Neural cell (in vitro differentiated cells): Measurements from ENCODE around the gene NPEPPS. TPM values are rescaled to one million over a fixed set of nuclear protein-coding genes. Genes with fewer than 3 reads are reported as not detected.

Experiments
- H2AFZ ChIP-seq: fragments of 200-600, 300-800 bp; sonication (generic), shearing (Covaris generic); 2 replicates; pipeline ENCODE4 v1.6.0; 2014; ENCODE audit warnings: low read depth, mild to moderate bottlenecking, antibody characterized with exemption, low read length, moderate library complexity
- H3F3A ChIP-seq: fragments of 200-600 bp; shearing (Covaris generic); 2 replicates; pipeline ENCODE4 v1.6.1; 2016; ENCODE audit warnings: mild to moderate bottlenecking, moderate library complexity, mixed read lengths, antibody characterized with exemption, low read length; ENCODE audit not compliant: insufficient read depth, poor library complexity, severe bottlenecking
- H3K27ac ChIP-seq: fragments of 200-600, 300-800 bp; sonication (generic), shearing (Covaris generic); 2 replicates; pipeline ENCODE4 v1.5.1; 2014; ENCODE audit warnings: mild to moderate bottlenecking, low read length, moderate library complexity
- H3K27me3 ChIP-seq: fragments of 300-800, 200-600 bp; sonication (generic), shearing (Covaris generic); 2 replicates; pipeline ENCODE4 v1.6.0; 2014; ENCODE audit warnings: mild to moderate bottlenecking, low read depth, low read length, moderate library complexity; ENCODE audit not compliant: insufficient read depth
- H3K36me3 ChIP-seq: fragments of 300-800, 200-600 bp; sonication (generic), shearing (Covaris generic); 2 replicates; pipeline ENCODE4 v1.5.1; 2014; ENCODE audit warnings: mild to moderate bottlenecking, antibody characterized with exemption, low read length, moderate library complexity; ENCODE audit not compliant: insufficient read depth
- H3K4me2 ChIP-seq: fragments of 300-800, 200-600 bp; sonication (generic), shearing (Covaris generic); 2 replicates; pipeline ENCODE4 v1.6.0; 2014; ENCODE audit warnings: mild to moderate bottlenecking, low read length
- H3K4me3 ChIP-seq: fragments of 300-800, 200-600 bp; sonication (generic), shearing (Covaris generic); 2 replicates; pipeline ENCODE4 v1.5.1; 2014; ENCODE audit warnings: mild to moderate bottlenecking, low read length, moderate library complexity
- H3K79me2 ChIP-seq: fragments of 200-600 bp; shearing (Covaris generic); replicated peaks from 2 replicates; pipeline ENCODE4 v1.6.0; 2014; ENCODE audit warnings: mild to moderate bottlenecking, low read length, moderate library complexity; ENCODE audit not compliant: insufficient read depth
- H3K9ac ChIP-seq: fragments of 300-800, 200-600 bp; sonication (generic), shearing (Covaris generic); 2 replicates; pipeline ENCODE4 v1.6.1; 2016; ENCODE audit warnings: mild to moderate bottlenecking, low read length, mixed read lengths
- H3K9me2 ChIP-seq: fragments of 200-600 bp; shearing (Covaris generic); 2 replicates; pipeline ENCODE4 v1.6.1; 2016; ENCODE audit warnings: mild to moderate bottlenecking, low read length, mixed read lengths; ENCODE audit not compliant: insufficient read depth
- H3K9me3 ChIP-seq: fragments of 200-600, 300-800 bp; sonication (generic), shearing (Covaris generic); 2 replicates; pipeline ENCODE4 v1.6.1; 2016; ENCODE audit warnings: mild to moderate bottlenecking, mixed run types, low read length, moderate library complexity, mixed read lengths
- H4K20me1 ChIP-seq: fragments of 200-600 bp; shearing (Covaris generic); 2 replicates; pipeline ENCODE4 v1.6.1; 2016; ENCODE audit warnings: mild to moderate bottlenecking, mixed run types; ENCODE audit not compliant: insufficient read depth
- EP300 ChIP-seq: fragments of 450-650 bp; conservative IDR thresholded peaks from 2 replicates; pipeline ENCODE4 v1.6.1; 2014; ENCODE audit warnings: antibody characterized with exemption, mild to moderate bottlenecking, moderate library complexity; ENCODE audit not compliant: poor library complexity, severe bottlenecking
- EZH2 ChIP-seq: fragments of 200-600, 300-800 bp; shearing (Covaris generic), sonication (generic); IDR thresholded peaks from 2 replicates; pipeline ENCODE4 v1.6.1; 2014; ENCODE audit warnings: antibody characterized with exemption, low read length, borderline replicate concordance, mild to moderate bottlenecking; ENCODE audit not compliant: insufficient read depth, poor library complexity, severe bottlenecking
- MXI1 ChIP-seq: fragments of 450-650 bp; conservative IDR thresholded peaks from 2 replicates; pipeline ENCODE4 v1.6.1; 2014; ENCODE audit warnings: antibody characterized with exemption, mild to moderate bottlenecking; ENCODE audit not compliant: poor library complexity, severe bottlenecking
- POLR2AphosphoS5 ChIP-seq: IDR thresholded peaks from 2 replicates; pipeline ENCODE4 v1.6.1; 2012
- RAD21 ChIP-seq: fragments of 450-650 bp; conservative IDR thresholded peaks from 2 replicates; pipeline ENCODE4 v1.6.1; 2014; ENCODE audit warnings: antibody characterized with exemption, mild to moderate bottlenecking, moderate library complexity
- REST ChIP-seq: IDR thresholded peaks from 2 replicates; pipeline ENCODE4 v1.6.1; 2012; ENCODE audit warnings: borderline replicate concordance
- SMC3 ChIP-seq: fragments of 450-650 bp; conservative IDR thresholded peaks from 2 replicates; pipeline ENCODE4 v1.6.1; 2014; ENCODE audit warnings: antibody characterized with exemption, mild to moderate bottlenecking, moderate library complexity; ENCODE audit not compliant: poor library complexity
- TAF1 ChIP-seq: IDR thresholded peaks from 2 replicates; pipeline ENCODE4 v1.6.1; 2012; ENCODE audit warnings: low read depth
- polyA plus RNA-seq: library from polyadenylated mRNA; depleted of rRNA; stranded (reverse); fragments of >200 nt; gene quantifications from 2 replicates; pipeline ENCODE4 v1.2.3, GENCODE V29; 2014
- TF ChIP-seq, protein P1 (sequence below): fragments of 450-650 bp; IDR thresholded peaks from 2 replicates; pipeline ENCODE4 v1.5.1; 2014; ENCODE audit warnings: antibody characterized with exemption, mild to moderate bottlenecking, moderate library complexity; ENCODE audit not compliant: poor library complexity, severe bottlenecking

NPEPPS gene
- polyA plus RNA-seq, 1 donor from 2014 or later: 150 TPM

- H3K27me3 ChIP-seq: no peaks in the 10 kb centered on the region
- no peak overlapping the region for H3K9ac ChIP-seq
- no peaks in the 10 kb centered on the region for H4K20me1 ChIP-seq
- no peaks in the 10 kb centered on the region for H3K9me3 ChIP-seq
- no peaks in the 10 kb centered on the region for H3K36me3 ChIP-seq
- H3K4me2 ChIP-seq: no peak overlapping the region
- H2AFZ ChIP-seq: no peak overlapping the region
- no peaks in the 10 kb centered on the region for H3K79me2 ChIP-seq
- TF ChIP-seq REST: no peak
- no peaks in the 10 kb centered on the region for H3K9me2 ChIP-seq
- H3K27ac ChIP-seq: no peak overlapping the region
- H3F3A ChIP-seq: no peaks in the 10 kb centered on the region
- no peak overlapping the region for H3K4me3 ChIP-seq
Measured at GRCh38 chr17:47630614-47631013, 99.7 kb downstream of the NPEPPS start.

DNA sequence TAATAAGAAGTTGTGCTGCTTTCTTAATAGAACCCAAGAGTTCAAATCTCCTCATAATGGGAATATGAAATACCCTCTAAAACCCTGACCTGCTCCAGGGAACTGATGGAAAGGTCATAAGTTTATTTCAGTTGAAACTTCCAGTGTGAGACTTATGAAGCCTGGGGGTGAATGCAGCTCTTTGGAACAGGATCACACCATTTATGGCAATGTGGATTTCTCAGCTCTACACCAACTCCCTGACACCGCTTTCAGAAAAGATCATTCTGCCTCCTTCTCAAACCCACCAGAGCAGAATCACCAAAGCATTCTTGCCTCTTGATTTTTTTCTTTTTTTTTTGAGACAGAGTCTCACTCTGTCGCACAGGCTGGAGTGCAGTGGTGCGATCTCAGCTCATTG is 102.1 kb downstream of the NPEPPS start:
- Histone ChIP-seq H4K20me1 (no peaks in the 10 kb centered on the region), H3K79me2 (no peaks in the 10 kb centered on the region), H3K4me3 (no peak overlapping the region), H2AFZ (no peak overlapping the region), H3K36me3 (no peaks in the 10 kb centered on the region), H3K9me2 (no peaks in the 10 kb centered on the region), H3K9me3 (no peaks in the 10 kb centered on the region), H3F3A (no peaks in the 10 kb centered on the region), H3K27ac (no peak overlapping the region), H3K9ac (no peak overlapping the region), H3K27me3 (no peaks in the 10 kb centered on the region), H3K4me2 (no peak overlapping the region)
- TF ChIP-seq, protein P1, sequence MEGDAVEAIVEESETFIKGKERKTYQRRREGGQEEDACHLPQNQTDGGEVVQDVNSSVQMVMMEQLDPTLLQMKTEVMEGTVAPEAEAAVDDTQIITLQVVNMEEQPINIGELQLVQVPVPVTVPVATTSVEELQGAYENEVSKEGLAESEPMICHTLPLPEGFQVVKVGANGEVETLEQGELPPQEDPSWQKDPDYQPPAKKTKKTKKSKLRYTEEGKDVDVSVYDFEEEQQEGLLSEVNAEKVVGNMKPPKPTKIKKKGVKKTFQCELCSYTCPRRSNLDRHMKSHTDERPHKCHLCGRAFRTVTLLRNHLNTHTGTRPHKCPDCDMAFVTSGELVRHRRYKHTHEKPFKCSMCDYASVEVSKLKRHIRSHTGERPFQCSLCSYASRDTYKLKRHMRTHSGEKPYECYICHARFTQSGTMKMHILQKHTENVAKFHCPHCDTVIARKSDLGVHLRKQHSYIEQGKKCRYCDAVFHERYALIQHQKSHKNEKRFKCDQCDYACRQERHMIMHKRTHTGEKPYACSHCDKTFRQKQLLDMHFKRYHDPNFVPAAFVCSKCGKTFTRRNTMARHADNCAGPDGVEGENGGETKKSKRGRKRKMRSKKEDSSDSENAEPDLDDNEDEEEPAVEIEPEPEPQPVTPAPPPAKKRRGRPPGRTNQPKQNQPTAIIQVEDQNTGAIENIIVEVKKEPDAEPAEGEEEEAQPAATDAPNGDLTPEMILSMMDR: no peak
- TF ChIP-seq TAF1 (no peak), POLR2AphosphoS5 (no peak), EZH2 (no peak), EP300 (no peak), SMC3 (no peak)

DNA sequence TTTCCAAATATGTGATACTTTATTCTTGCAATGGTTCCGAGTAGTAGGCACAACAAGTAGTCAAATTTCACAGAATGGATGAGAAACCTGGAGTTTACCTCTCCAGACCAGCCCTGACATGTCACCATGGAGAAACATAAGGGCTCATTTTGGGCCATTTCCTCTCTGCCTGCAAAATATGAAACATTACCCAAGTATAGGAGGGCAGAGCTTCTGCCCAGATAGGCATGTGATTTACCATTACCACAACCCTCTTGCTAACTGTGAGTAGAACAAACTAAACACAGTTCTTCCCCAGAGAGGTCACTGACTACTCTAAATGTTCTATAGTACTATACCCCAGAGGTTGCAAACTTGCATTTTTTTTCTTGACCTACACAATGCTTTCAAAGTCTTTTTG is 103.1 kb downstream of the NPEPPS start:
- Histone ChIP-seq H3K27me3 (no peaks in the 10 kb centered on the region), H3K4me3 (no peak overlapping the region), H2AFZ (no peak overlapping the region), H3K9me2 (no peaks in the 10 kb centered on the region), H3K9ac (no peak overlapping the region), H4K20me1 (no peaks in the 10 kb centered on the region), H3K9me3 (no peaks in the 10 kb centered on the region), H3K36me3 (no peaks in the 10 kb centered on the region), H3K79me2 (no peaks in the 10 kb centered on the region), H3K4me2 (no peak overlapping the region), H3F3A (no peaks in the 10 kb centered on the region), H3K27ac (no peak overlapping the region)
- TF ChIP-seq MXI1 (no peak), RAD21 (no peak), TAF1 (no peak), EP300 (no peak), EZH2 (no peak)
